Neural progenitor cell (in vitro differentiated cells): ENCODE results near the gene SPEN. TPM values are rescaled to one million over a fixed set of nuclear protein-coding genes. Genes with fewer than 3 reads are reported as not detected.
"Not testable (repeated sequence)": the region's sequence is repeated elsewhere in the genome, so short reads cannot be mapped to it uniquely, and the experiment has no call there.

Experiments used
- DNase-seq: peaks from one replicate; pipeline ENCODE4 v3.0.0-alpha.2; 2016; ENCODE audit warnings: low spot score
- H2AFZ ChIP-seq: fragments of 200-600 bp; sonication (generic); replicated peaks from 2 replicates; pipeline ENCODE4 v1.6.1; 2016; ENCODE audit warnings: antibody characterized with exemption
- H3F3A ChIP-seq: fragments of 200-600 bp; sonication (generic); 2 replicates; pipeline ENCODE4 v1.6.1; 2016; ENCODE audit warnings: antibody characterized with exemption, low read depth
- H3K27ac ChIP-seq: fragments of 200-600 bp; sonication (generic); 2 replicates; pipeline ENCODE4 v1.5.1; 2016; ENCODE audit warnings: mild to moderate bottlenecking
- H3K27me3 ChIP-seq: fragments of 200-600 bp; sonication (generic); 2 replicates; pipeline ENCODE4 v1.6.1; 2016; ENCODE audit warnings: mild to moderate bottlenecking, moderate library complexity
- H3K36me3 ChIP-seq: fragments of 200-600 bp; sonication (generic); 2 replicates; pipeline ENCODE4 v1.5.1; 2016
- H3K4me1 ChIP-seq: fragments of 200-600 bp; sonication (generic); 2 replicates; pipeline ENCODE4 v1.6.1; 2016; ENCODE audit warnings: mixed run types
- H3K4me2 ChIP-seq: fragments of 200-600 bp; sonication (generic); 2 replicates; pipeline ENCODE4 v1.6.1; 2016
- H3K4me3 ChIP-seq: fragments of 200-600 bp; sonication (generic); 2 replicates; pipeline ENCODE4 v1.5.1; 2016
- H3K79me2 ChIP-seq: fragments of 200-600 bp; sonication (generic); 2 replicates; pipeline ENCODE4 v1.6.1; 2016; ENCODE audit warnings: low read depth
- H3K9ac ChIP-seq: fragments of 200-600 bp; sonication (generic); 2 replicates; pipeline ENCODE4 v1.6.1; 2016
- H3K9me3 ChIP-seq: fragments of 200-600 bp; sonication (generic); 2 replicates; pipeline ENCODE4 v1.5.1; 2016; ENCODE audit warnings: low read depth
- H4K20me1 ChIP-seq: fragments of 200-600 bp; sonication (generic); 2 replicates; pipeline ENCODE4 v1.6.1; 2016; ENCODE audit warnings: low read depth
- H3K27ac Mint-ChIP-seq: 3 replicates; pipeline ENCODE4 v1.8.0; 2021; ENCODE audit warnings: mixed read lengths
- H3K27me3 Mint-ChIP-seq: 2 replicates; pipeline ENCODE4 v1.8.0; 2022; ENCODE audit warnings: low read depth, mild to moderate bottlenecking, inconsistent platforms, moderate library complexity, mixed read lengths; ENCODE audit not compliant: insufficient read depth
- H3K36me3 Mint-ChIP-seq: 3 replicates; pipeline ENCODE4 v1.8.0; 2021; ENCODE audit warnings: mixed read lengths
- H3K4me1 Mint-ChIP-seq: 3 replicates; pipeline ENCODE4 v1.8.0; 2021; ENCODE audit warnings: mixed read lengths
- H3K4me3 Mint-ChIP-seq: 3 replicates; pipeline ENCODE4 v1.8.0; 2021; ENCODE audit warnings: mild to moderate bottlenecking, moderate library complexity, mixed read lengths
- H3K9me3 Mint-ChIP-seq: 3 replicates; pipeline ENCODE4 v1.8.0; 2020; ENCODE audit warnings: mixed read lengths
- EZH2 ChIP-seq: fragments of 200-600 bp; sonication (generic); IDR thresholded peaks from 2 replicates; pipeline ENCODE4 v1.6.1; 2017; ENCODE audit warnings: antibody characterized with exemption, mild to moderate bottlenecking, moderate library complexity
- EZH2phosphoT487 ChIP-seq: fragments of 200-600 bp; sonication (generic); IDR thresholded peaks from 2 replicates; pipeline ENCODE4 v1.6.1; 2017; ENCODE audit warnings: antibody characterized with exemption
- total RNA-seq: library from RNA; depleted of rRNA; stranded (reverse); fragments of >200 nt; gene quantifications from 2 replicates; pipeline ENCODE4 v1.2.3, GENCODE V29; 2015; ENCODE audit warnings: low replicate concordance
- TF ChIP-seq, protein P1 (sequence below): fragments of 200-600 bp; sonication (generic); IDR thresholded peaks from 2 replicates; pipeline ENCODE4 v1.5.1; 2017; ENCODE audit warnings: antibody characterized with exemption, mild to moderate bottlenecking

Gene SPEN
- total RNA-seq, 1 donor from 2014 or later, result 59.6 TPM

GRCh38 chr1:15804060-15804459 lies 43.4 kb upstream of the SPEN start:
- Histone ChIP-seq H4K20me1 (no peaks in the 10 kb centered on the region), H3K27me3 (no peaks in the 10 kb centered on the region), H3K27ac (no peak overlapping the region), H3K9ac (no peak overlapping the region), H3F3A (no peaks in the 10 kb centered on the region), H3K79me2 (no peaks in the 10 kb centered on the region), H3K4me2 (no peak overlapping the region), H3K9me3 (no peaks in the 10 kb centered on the region), H3K4me3 (no peak overlapping the region), H3K4me1 (peaks cover 6% of the 10 kb centered on the region), H2AFZ (no peak overlapping the region), H3K36me3 (no peaks in the 10 kb centered on the region)
- H3K4me3 Mint-ChIP-seq, result no peak overlapping the region
- peaks cover 3% of the 10 kb centered on the region for H3K36me3 Mint-ChIP-seq
- TF ChIP-seq, protein P1, sequence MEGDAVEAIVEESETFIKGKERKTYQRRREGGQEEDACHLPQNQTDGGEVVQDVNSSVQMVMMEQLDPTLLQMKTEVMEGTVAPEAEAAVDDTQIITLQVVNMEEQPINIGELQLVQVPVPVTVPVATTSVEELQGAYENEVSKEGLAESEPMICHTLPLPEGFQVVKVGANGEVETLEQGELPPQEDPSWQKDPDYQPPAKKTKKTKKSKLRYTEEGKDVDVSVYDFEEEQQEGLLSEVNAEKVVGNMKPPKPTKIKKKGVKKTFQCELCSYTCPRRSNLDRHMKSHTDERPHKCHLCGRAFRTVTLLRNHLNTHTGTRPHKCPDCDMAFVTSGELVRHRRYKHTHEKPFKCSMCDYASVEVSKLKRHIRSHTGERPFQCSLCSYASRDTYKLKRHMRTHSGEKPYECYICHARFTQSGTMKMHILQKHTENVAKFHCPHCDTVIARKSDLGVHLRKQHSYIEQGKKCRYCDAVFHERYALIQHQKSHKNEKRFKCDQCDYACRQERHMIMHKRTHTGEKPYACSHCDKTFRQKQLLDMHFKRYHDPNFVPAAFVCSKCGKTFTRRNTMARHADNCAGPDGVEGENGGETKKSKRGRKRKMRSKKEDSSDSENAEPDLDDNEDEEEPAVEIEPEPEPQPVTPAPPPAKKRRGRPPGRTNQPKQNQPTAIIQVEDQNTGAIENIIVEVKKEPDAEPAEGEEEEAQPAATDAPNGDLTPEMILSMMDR, result no peak
- TF ChIP-seq EZH2 (no peak), EZH2phosphoT487 (no peak)
- peaks cover 35% of the 10 kb centered on the region for H3K4me1 Mint-ChIP-seq
- no peak for DNase-seq
- H3K9me3 Mint-ChIP-seq, result no peaks in the 10 kb centered on the region
- H3K27ac Mint-ChIP-seq, result no peak overlapping the region
- peaks cover 7% of the 10 kb centered on the region for H3K27me3 Mint-ChIP-seq

- Mint-ChIP-seq H3K27me3 (peaks cover 6% of the 10 kb centered on the region), H3K4me1 (peaks cover 13% of the 10 kb centered on the region), H3K27ac (no peak overlapping the region), H3K4me3 (no peak overlapping the region), H3K9me3 (no peaks in the 10 kb centered on the region), H3K36me3 (peaks cover 3% of the 10 kb centered on the region)
- no peaks in the 10 kb centered on the region for H3K36me3 ChIP-seq
- H3K4me2 ChIP-seq, result no peak overlapping the region
- no peaks in the 10 kb centered on the region for H3K27me3 ChIP-seq
- no peak overlapping the region for H3K9ac ChIP-seq
- no peak for DNase-seq
- no peaks in the 10 kb centered on the region for H3K9me3 ChIP-seq
- H3K4me1 ChIP-seq, result no peaks in the 10 kb centered on the region
- H2AFZ ChIP-seq, result no peak overlapping the region
- no peak for TF ChIP-seq EZH2
- TF ChIP-seq, protein P1, result no peak
- no peak for TF ChIP-seq EZH2phosphoT487
- H3K79me2 ChIP-seq, result no peaks in the 10 kb centered on the region
- H3K27ac ChIP-seq, result no peak overlapping the region
- no peaks in the 10 kb centered on the region for H3F3A ChIP-seq
- H3K4me3 ChIP-seq, result no peak overlapping the region
- no peaks in the 10 kb centered on the region for H4K20me1 ChIP-seq
These were observed 40.4 kb upstream of the SPEN start for GRCh38 chr1:15807121-15807520.

GRCh38 chr1:15807549-15807948 lies 40.0 kb upstream of the SPEN start, which contains the start of gene UQCRHL:
TSS of gene UQCRHL (minus strand) at chr1:15807649. CDS start at chr1:15807649, 0 bp downstream.
- not testable (repeated sequence) for H3K27me3 ChIP-seq, H3K79me2 ChIP-seq, H3K4me3 Mint-ChIP-seq, H3F3A ChIP-seq, H3K4me3 ChIP-seq, H4K20me1 ChIP-seq, H3K9me3 Mint-ChIP-seq, H3K4me1 ChIP-seq, H3K9ac ChIP-seq, H3K4me2 ChIP-seq, H3K36me3 ChIP-seq, H2AFZ ChIP-seq, H3K27me3 Mint-ChIP-seq, H3K9me3 ChIP-seq, H3K27ac ChIP-seq, H3K27ac Mint-ChIP-seq, H3K36me3 Mint-ChIP-seq, DNase-seq
- peaks cover 11% of the 10 kb centered on the region for H3K4me1 Mint-ChIP-seq

DNA sequence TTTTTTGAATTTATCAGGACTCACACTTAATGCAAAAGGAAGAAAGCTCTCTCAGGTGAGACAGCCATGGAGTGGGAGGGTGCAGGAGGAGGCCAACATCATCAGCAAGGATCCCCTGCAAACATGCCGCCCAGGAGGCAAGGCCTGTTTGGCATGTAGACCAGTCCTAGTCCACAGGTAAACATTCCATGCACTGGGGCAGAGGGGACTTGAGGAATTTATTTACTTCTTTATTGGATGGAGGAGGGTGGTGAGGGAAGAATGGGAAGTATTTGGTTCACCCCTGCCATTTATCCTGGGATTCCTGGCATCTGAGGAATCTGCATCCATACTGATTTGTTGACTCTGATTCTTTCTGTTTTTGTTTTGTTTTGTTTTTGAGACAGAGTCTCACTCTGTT lies 38.6 kb upstream of the SPEN start:
- H4K20me1 ChIP-seq, result no peaks in the 10 kb centered on the region
- no peaks in the 10 kb centered on the region for H3K4me1 ChIP-seq
- no peak overlapping the region for H3K4me3 ChIP-seq
- TF ChIP-seq EZH2, result no peak
- H3F3A ChIP-seq, result no peaks in the 10 kb centered on the region
- no peak overlapping the region for H2AFZ ChIP-seq
- peak; percentile 13 for DNase-seq
- no peak overlapping the region for H3K9ac ChIP-seq
- H3K27ac ChIP-seq, result no peak overlapping the region
- H3K27ac Mint-ChIP-seq, result no peak overlapping the region
- H3K36me3 ChIP-seq, result no peaks in the 10 kb centered on the region
- no peak overlapping the region for H3K4me2 ChIP-seq
- peaks cover 3% of the 10 kb centered on the region for H3K4me1 Mint-ChIP-seq
- no peaks in the 10 kb centered on the region for H3K9me3 ChIP-seq
- H3K9me3 Mint-ChIP-seq, result no peaks in the 10 kb centered on the region
- H3K36me3 Mint-ChIP-seq, result peaks cover 3% of the 10 kb centered on the region
- peaks cover 6% of the 10 kb centered on the region for H3K27me3 Mint-ChIP-seq
- no peak overlapping the region for H3K4me3 Mint-ChIP-seq
- H3K79me2 ChIP-seq, result no peaks in the 10 kb centered on the region
- H3K27me3 ChIP-seq, result no peaks in the 10 kb centered on the region
